Esophagus muscularis mucosa (tissue), 4 donors: ENCODE results near the gene CORO2B. TPM values are rescaled to one million over a fixed set of nuclear protein-coding genes. Genes with fewer than 3 reads are reported as not detected.
"Not testable (repeated sequence)": the region's sequence is repeated elsewhere in the genome, so short reads cannot be mapped to it uniquely, and the experiment has no call there.

ENCODE experiments used
- DNase-seq: peaks from one replicate; pipeline ENCODE4 v3.0.0-alpha.2; 2017; ENCODE audit errors: extremely low spot score
- H3K27ac ChIP-seq, 4 donors: fragments of 200-600 bp; sonication (generic); replicated peaks in 1 of 4; 1 replicate in 3 of 4; 2 replicates in 1 of 4; pipeline ENCODE4 v1.5.1; 2016 to 2019; ENCODE audit warnings: mild to moderate bottlenecking in 1 of 4
- H3K27me3 ChIP-seq, 4 donors: fragments of 200-600 bp; sonication (generic); one replicate each; pipeline versions ENCODE4 v1.5.1 to v1.6.0; 2016 to 2019
- H3K36me3 ChIP-seq, 4 donors: fragments of 200-600 bp; sonication (generic); one replicate each; pipeline ENCODE4 v1.5.1; 2016 to 2019
- H3K4me1 ChIP-seq, 4 donors: fragments of 200-600 bp; sonication (generic); one replicate each; pipeline ENCODE4 v1.5.1; 2016 to 2019
- H3K4me3 ChIP-seq, 4 donors: fragments of 200-600 bp; sonication (generic); 1 replicate in 2 of 4; 2 replicates in 2 of 4; pipeline ENCODE4 v1.5.1; 2016 to 2019; ENCODE audit warnings: mild to moderate bottlenecking in 4 of 4, moderate library complexity in 1 of 4
- H3K9me3 ChIP-seq, 4 donors: fragments of 200-600 bp; sonication (generic); 1 replicate in 3 of 4; 2 replicates in 1 of 4; pipeline ENCODE4 v1.5.1; 2016 to 2019
- CTCF ChIP-seq, 3 experiments: fragments of 200-600 bp in 2 of 3; fragments of 450-650 bp in 1 of 3; sonication (generic) in 2 of 3; IDR thresholded peaks; one replicate each; pipeline ENCODE4 v1.5.1; 2017 to 2019; ENCODE audit warnings: antibody characterized with exemption in 3 of 3, mild to moderate bottlenecking in 2 of 3, moderate library complexity in 1 of 3
- EP300 ChIP-seq: sonication (generic); formaldehyde crosslinking; IDR thresholded peaks from one replicate; pipeline ENCODE4 v1.6.1; 2017; ENCODE audit warnings: antibody characterized with exemption
- POLR2A ChIP-seq: fragments of 450-650 bp; IDR thresholded peaks from one replicate; pipeline ENCODE4 v1.6.1; 2017; ENCODE audit warnings: antibody characterized with exemption, moderate library complexity, mild to moderate bottlenecking, low read depth
- POLR2AphosphoS5 ChIP-seq, 2 donors: sonication (generic); formaldehyde crosslinking; IDR thresholded peaks; one replicate each; pipeline ENCODE4 v1.6.1; 2017; ENCODE audit warnings: antibody characterized with exemption in 2 of 2
- WGBS: methylation state at CpG from one replicate; pipeline ENCODE4 v1.1.5; 2018; 5-methylcytosine and 5-hydroxymethylcytosine counted together
- intact Hi-C: fragments of 100-400 bp; cut with DNase I; formaldehyde crosslinking; loops from one replicate; pipeline ENCODE4 v1.15.1; 2023
- total RNA-seq, 4 donors: library from RNA; depleted of rRNA; stranded (reverse); fragments of >200 nt; gene quantifications; one replicate each; pipeline versions ENCODE4 v1.1.0 to v1.2.1, GENCODE V29; 2016

The CORO2B gene
- total RNA-seq, 4 donors from 2014 or later: 5.8 to 12.2 (median 7.5) TPM

GRCh38 chr15:68676926-68677325 is 98.1 kb downstream of the CORO2B start:
- intact Hi-C loops: no loop called here
- Histone ChIP-seq H3K36me3 (no peaks in the 10 kb centered on the region), H3K27ac (no peak overlapping the region), H3K27me3 (peaks cover 0 to 13% (median 0%) of the 10 kb centered on the region in 4 donors), H3K4me1 (peaks cover 8 to 13% (median 9%) of the 10 kb centered on the region in 4 donors), H3K9me3 (no peaks in the 10 kb centered on the region), H3K4me3 (no peak overlapping the region)
- no peak for TF ChIP-seq CTCF (IDR thresholded peaks at IDR 0.05)
- no peak for TF ChIP-seq POLR2A
- TF ChIP-seq POLR2AphosphoS5 (IDR thresholded peaks at IDR 0.05): no peak
- TF ChIP-seq EP300: no peak
- no peak for DNase-seq
- WGBS: 97% methylated on average over 4 of the region's 4 CpGs

GRCh38 chr15:68677996-68678395 is 99.2 kb downstream of the CORO2B start:
- H3K27me3 ChIP-seq: peaks cover 0 to 4% (median 0%) of the 10 kb centered on the region in 4 donors
- no peaks in the 10 kb centered on the region for H3K9me3 ChIP-seq
- no peaks in the 10 kb centered on the region for H3K36me3 ChIP-seq
- no peak for DNase-seq
- intact Hi-C loops: loop anchor here (1.0 kb wide), 1 partner anchor 124 kb away; no protein-coding TSS in a partner anchor
- no peak for TF ChIP-seq EP300
- TF ChIP-seq CTCF (IDR thresholded peaks at IDR 0.05): no peak
- TF ChIP-seq POLR2AphosphoS5 (IDR thresholded peaks at IDR 0.05): no peak
- no peak for TF ChIP-seq POLR2A
- no peak overlapping the region for H3K4me3 ChIP-seq
- 79% methylated on average over 3 of the region's 3 CpGs for WGBS
- peaks cover 8 to 13% (median 9%) of the 10 kb centered on the region in 4 donors for H3K4me1 ChIP-seq
- no peak overlapping the region for H3K27ac ChIP-seq

- H3K27ac ChIP-seq: no peak overlapping the region
- TF ChIP-seq POLR2A (no peak), POLR2AphosphoS5 (IDR thresholded peaks at IDR 0.05) (no peak), CTCF (IDR thresholded peaks at IDR 0.05) (no peak), EP300 (no peak)
- intact Hi-C loops: loop anchor here (1.0 kb wide), 1 partner anchor 124 kb away; no protein-coding TSS in a partner anchor
- WGBS: 100% methylated on average over 4 of the region's 5 CpGs
- H3K36me3 ChIP-seq: no peaks in the 10 kb centered on the region
- no peak overlapping the region for H3K4me3 ChIP-seq
- no peaks in the 10 kb centered on the region for H3K27me3 ChIP-seq
- H3K4me1 ChIP-seq: peaks cover 6 to 10% (median 8%) of the 10 kb centered on the region in 4 donors
- DNase-seq: no peak
- H3K9me3 ChIP-seq: no peaks in the 10 kb centered on the region
These were observed 100.0 kb downstream of the CORO2B start for GRCh38 chr15:68678746-68679145.

GRCh38 chr15:68679161-68679560 is 100.4 kb downstream of the CORO2B start:
- DNase-seq: no peak
- H3K36me3 ChIP-seq: no peaks in the 10 kb centered on the region
- H3K4me3 ChIP-seq: no peak overlapping the region
- H3K4me1 ChIP-seq: peaks cover 2 to 6% (median 4%) of the 10 kb centered on the region in 4 donors
- WGBS: 86% methylated on average over 3 of the region's 3 CpGs
- H3K27me3 ChIP-seq: no peaks in the 10 kb centered on the region
- no peak overlapping the region for H3K27ac ChIP-seq
- H3K9me3 ChIP-seq: no peaks in the 10 kb centered on the region
- TF ChIP-seq POLR2A: no peak
- TF ChIP-seq EP300: no peak
- no peak for TF ChIP-seq POLR2AphosphoS5 (IDR thresholded peaks at IDR 0.05)
- TF ChIP-seq CTCF (IDR thresholded peaks at IDR 0.05): no peak
- intact Hi-C loops: no loop called here

DNA sequence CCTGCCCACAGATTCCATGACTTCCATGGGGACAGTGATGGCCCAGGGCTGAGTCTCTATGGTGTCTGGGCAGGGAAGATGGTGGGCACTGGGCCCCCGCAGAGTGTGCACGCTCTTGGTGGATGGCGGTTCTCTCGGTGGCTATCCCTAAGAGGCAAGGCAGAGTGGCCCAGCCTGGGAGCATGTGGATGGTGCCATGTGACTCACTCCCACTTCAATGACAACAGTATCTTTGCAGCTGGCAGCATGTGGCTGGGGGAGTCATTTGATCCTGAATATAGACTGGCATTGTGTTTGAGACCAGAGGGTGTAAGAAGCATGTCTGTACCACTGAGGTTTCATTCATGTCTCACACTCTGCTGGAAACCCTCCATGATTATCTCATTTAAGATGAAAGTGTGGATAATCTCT is 101.2 kb downstream of the CORO2B start:
- no peak for DNase-seq

DNA sequence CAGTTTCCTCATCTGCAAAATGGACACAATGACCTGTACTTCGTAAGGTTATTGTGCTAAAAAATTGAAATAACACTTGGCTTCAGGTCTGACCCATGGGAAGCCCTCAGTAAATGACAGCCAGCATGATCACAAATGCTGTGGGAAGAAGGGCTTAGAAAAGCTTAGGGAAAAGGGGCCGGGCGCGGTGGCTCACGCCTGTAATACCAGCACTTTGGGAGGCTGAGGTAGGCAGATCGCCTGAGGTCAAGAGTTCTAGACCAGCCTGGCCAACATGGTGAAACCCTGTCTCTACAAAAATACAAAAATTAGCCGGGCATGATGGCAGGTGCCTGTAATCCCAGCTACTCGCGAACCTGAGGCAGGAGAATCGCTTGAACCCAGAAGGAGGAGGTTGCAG is 102.0 kb downstream of the CORO2B start:
- H3K9me3 ChIP-seq, H3K36me3 ChIP-seq, H3K27me3 ChIP-seq, H3K27ac ChIP-seq, H3K4me3 ChIP-seq, intact Hi-C loops, DNase-seq, H3K4me1 ChIP-seq: not testable (repeated sequence)
- 91% methylated on average over 10 of the region's 10 CpGs for WGBS

More for the DNA sequence above, 101.2 kb downstream of the CORO2B start:
- intact Hi-C loops: no loop called here
- H3K27me3 ChIP-seq: no peaks in the 10 kb centered on the region
- H3K9me3 ChIP-seq: no peaks in the 10 kb centered on the region
- TF ChIP-seq POLR2A (no peak), EP300 (no peak), POLR2AphosphoS5 (IDR thresholded peaks at IDR 0.05) (no peak), CTCF (IDR thresholded peaks at IDR 0.05) (no peak)
- H3K4me1 ChIP-seq: no peaks in the 10 kb centered on the region
- H3K36me3 ChIP-seq: no peaks in the 10 kb centered on the region
- no peak overlapping the region for H3K4me3 ChIP-seq
- H3K27ac ChIP-seq: no peak overlapping the region
- WGBS: 93% methylated on average over 4 of the region's 4 CpGs
